Fibroblast of mammary gland (primary cell): Measurements from ENCODE around the gene ACTMAP.

ENCODE experiments used
- DNase-seq: peaks from one replicate; pipeline ENCODE4 v3.0.0-alpha.2; 2010; ENCODE audit warnings: low read depth
- H3K4me3 ChIP-seq: 2 replicates; pipeline ENCODE4 v1.5.1; 2011; ENCODE audit warnings: low read depth, mild to moderate bottlenecking, low read length, moderate library complexity; ENCODE audit not compliant: control insufficient read depth
- TF ChIP-seq, protein P1 (sequence below): conservative IDR thresholded peaks from 2 replicates; pipeline ENCODE4 v1.5.1; 2011; ENCODE audit warnings: low read depth, low read length, inconsistent platforms; ENCODE audit not compliant: control insufficient read depth, insufficient read depth

The ACTMAP gene

DNA sequence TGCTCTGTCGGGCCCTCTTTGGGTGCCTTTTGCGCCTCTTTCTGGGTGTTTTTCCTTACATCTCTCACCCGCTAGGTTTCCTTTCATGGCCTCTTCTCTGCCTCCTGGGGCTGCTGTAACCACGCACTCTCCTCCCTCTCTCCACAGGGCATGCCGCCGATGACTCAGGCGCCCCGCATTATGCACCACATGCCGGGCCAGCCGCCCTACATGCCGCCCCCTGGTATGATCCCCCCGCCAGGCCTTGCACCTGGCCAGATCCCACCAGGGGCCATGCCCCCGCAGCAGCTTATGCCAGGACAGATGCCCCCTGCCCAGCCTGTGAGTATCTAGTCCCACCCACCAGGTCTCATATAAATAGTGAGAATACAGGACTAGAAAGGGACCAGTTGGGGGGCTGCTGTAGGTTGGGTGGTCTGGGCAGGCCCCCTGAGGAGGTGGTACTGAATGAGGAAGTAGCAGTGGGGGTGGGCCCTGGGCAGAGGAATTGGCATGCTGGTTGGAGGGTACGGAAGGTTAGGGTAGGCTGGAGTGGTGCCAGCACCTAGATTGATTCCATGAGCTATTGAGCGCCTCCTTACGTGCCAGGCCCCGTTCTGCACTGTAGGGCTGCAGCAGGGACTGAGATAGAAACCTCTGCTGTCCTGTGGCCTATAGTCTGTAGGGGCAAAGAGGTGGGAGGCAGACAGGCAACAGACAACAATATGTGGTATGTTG, 12.6 kb upstream of the ACTMAP start:
- DNase-seq: no peak
- TF ChIP-seq, protein P1, sequence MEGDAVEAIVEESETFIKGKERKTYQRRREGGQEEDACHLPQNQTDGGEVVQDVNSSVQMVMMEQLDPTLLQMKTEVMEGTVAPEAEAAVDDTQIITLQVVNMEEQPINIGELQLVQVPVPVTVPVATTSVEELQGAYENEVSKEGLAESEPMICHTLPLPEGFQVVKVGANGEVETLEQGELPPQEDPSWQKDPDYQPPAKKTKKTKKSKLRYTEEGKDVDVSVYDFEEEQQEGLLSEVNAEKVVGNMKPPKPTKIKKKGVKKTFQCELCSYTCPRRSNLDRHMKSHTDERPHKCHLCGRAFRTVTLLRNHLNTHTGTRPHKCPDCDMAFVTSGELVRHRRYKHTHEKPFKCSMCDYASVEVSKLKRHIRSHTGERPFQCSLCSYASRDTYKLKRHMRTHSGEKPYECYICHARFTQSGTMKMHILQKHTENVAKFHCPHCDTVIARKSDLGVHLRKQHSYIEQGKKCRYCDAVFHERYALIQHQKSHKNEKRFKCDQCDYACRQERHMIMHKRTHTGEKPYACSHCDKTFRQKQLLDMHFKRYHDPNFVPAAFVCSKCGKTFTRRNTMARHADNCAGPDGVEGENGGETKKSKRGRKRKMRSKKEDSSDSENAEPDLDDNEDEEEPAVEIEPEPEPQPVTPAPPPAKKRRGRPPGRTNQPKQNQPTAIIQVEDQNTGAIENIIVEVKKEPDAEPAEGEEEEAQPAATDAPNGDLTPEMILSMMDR: no peak
- no peak overlapping the region for H3K4me3 ChIP-seq

DNA sequence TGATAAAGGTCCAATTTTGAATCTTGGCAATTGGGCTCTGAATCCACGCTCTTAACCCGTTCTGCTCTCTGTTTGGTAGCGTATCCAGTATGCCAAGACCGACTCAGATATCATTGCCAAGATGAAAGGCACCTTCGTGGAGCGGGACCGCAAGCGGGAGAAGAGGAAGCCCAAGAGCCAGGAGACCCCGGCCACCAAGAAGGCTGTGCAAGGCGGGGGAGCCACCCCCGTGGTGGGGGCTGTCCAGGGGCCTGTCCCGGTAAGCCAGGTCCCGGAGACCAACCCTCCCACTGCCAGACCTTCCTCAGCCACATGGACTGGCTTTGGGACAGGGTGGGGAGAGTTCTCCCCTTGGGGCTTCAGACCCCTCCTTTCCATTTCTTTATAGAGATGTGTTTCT, 9.1 kb upstream of the ACTMAP start:
- TF ChIP-seq, protein P1: no peak
- no peak for DNase-seq
- no peak overlapping the region for H3K4me3 ChIP-seq

DNA sequence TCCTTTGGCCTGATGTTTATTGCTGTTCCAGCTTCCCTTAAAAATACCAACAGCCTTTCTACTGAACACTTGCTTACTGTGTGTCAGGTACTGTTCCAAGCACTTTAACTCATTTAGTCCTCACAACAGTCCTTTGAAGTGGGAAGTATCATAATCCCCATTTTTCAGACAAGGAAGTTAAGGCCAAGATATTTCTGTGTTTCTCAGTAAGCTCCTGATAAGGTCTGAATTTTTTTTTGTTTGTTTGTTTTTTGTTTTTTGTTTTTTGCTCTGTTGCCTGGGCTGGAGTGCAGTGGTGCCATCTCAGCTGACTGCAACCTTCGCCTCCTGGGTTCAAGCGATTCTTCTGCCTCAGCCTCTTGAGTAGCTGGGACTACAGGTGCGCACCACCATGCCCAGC, 8.2 kb upstream of the ACTMAP start:
- DNase-seq: no peak
- TF ChIP-seq, protein P1: no peak
- no peak overlapping the region for H3K4me3 ChIP-seq

DNA sequence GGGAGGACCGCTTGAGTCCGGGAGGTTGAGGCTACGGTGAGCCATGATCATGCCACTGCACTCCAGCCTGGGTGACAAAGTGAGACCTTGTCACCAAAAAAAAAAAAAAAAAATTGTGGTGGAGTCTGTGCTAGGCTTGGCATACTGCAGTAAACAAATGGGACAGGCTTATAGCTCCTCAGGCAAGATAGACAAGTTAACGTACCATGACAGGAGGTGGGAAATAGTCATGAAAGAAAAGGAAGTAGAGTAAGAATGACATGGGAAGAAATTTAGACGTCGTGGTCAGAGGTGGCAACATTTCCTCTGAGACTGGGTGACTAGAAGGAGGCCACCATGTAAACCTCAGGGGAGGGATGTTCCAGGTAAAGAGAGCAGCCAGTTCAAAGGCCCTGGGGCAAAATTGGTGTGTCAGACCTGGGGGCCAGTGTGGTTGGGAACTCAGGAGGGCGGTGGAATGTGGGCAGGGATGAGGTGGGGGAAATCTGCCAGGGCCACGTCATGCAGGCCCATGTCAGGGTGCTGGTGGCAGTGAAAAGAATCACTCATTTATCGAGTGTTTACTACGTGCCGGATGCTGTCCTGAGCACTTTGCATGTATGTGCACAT, 6.3 kb upstream of the ACTMAP start:
- TF ChIP-seq, protein P1: no peak
- DNase-seq: no peak
- H3K4me3 ChIP-seq: no peak overlapping the region

DNA sequence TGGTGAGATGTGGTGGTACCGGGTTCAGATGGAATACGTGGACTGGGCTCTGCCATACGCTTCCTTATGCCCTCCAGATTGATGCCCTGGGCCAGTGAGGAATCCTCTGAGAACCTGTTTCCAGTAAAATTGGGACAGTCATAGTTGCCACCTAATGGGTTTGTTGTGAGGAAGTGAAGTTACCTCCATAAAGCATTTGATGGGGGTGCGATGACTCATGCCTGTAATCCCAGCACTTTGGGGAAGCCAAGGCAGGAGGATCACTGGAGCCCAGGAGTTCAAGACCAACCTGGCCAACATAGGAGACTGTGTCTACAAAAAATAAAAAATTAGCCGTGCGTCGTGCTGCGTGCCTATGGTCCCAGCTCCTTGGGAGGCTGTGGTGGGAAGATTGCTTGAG, 5.5 kb upstream of the ACTMAP start:
- H3K4me3 ChIP-seq: no peak overlapping the region
- TF ChIP-seq, protein P1: no peak
- no peak for DNase-seq

DNA sequence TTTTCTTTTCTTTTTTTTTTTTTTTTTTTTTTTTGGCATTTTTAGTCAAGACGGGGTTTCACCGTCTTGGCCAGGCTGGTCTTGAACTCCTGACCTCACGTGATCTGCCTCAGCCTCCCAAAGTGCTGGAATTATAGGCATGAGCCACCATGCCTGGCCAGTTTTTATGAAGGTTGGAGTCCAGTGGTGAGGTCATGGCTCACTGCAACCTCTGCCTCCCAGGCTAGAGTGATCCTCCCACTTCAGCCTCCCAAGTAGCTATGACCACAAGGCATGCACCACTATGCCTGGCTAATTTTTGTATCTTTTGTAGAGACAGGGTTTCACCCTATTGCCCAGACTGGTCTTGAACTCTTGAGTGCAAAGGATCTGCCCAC, 5.0 kb upstream of the ACTMAP start:
- no peak overlapping the region for H3K4me3 ChIP-seq
- no peak for DNase-seq
- TF ChIP-seq, protein P1: no peak
